Activated T-cell treated with anti-CD3 and anti-CD28 coated beads, Interleukin-2, amount 50 U/mL, for 72 hours (primary cell): Measurements from ENCODE around the gene TAX1BP3. TPM values are rescaled to one million over a fixed set of nuclear protein-coding genes. Genes with fewer than 3 reads are reported as not detected.
A peak's percentile ranks its signal among the peaks of the same experiment; 100 is the strongest.
"Not testable (repeated sequence)": the region's sequence is repeated elsewhere in the genome, so short reads cannot be mapped to it uniquely, and the experiment has no call there.

Source experiments
- ATAC-seq, 2 donors: fragments of 150-1000 bp; cut with Tn5 transposase; replicated peaks in 1 of 2; 2 replicates each; pipeline ENCODE4 v1.10.0; 2021; ENCODE audit warnings: moderate library complexity in 2 of 2, mild to moderate bottlenecking in 1 of 2
- DNase-seq, 2 donors: peaks; one replicate each; pipeline ENCODE4 v3.0.0; 2021 to 2022; ENCODE audit warnings: mixed read lengths in 1 of 2
- H3K27ac Mint-ChIP-seq: one replicate; pipeline ENCODE4 v1.8.0; 2022; ENCODE audit warnings: mild to moderate bottlenecking, moderate library complexity, mixed read lengths
- H3K27me3 Mint-ChIP-seq: one replicate; pipeline ENCODE4 v1.8.0; 2022; ENCODE audit warnings: low read depth, mixed read lengths
- H3K36me3 Mint-ChIP-seq, 2 donors: one replicate each; pipeline ENCODE4 v1.8.0; 2022; ENCODE audit warnings: mixed read lengths in 2 of 2, mild to moderate bottlenecking in 1 of 2; ENCODE audit not compliant: insufficient read depth in 2 of 2
- H3K4me1 Mint-ChIP-seq: one replicate; pipeline ENCODE4 v1.8.0; 2022; ENCODE audit warnings: low read depth, mixed read lengths
- H3K4me3 Mint-ChIP-seq, 2 donors: one replicate each; pipeline ENCODE4 v1.8.0; 2022; ENCODE audit warnings: mild to moderate bottlenecking in 2 of 2, mixed read lengths in 2 of 2, moderate library complexity in 2 of 2
- H3K9me3 Mint-ChIP-seq, 2 donors: one replicate each; pipeline ENCODE4 v1.8.0; 2022; ENCODE audit warnings: mixed read lengths in 2 of 2
- total RNA-seq, 2 donors: library from RNA; stranded (reverse); gene quantifications; one replicate each; pipeline ENCODE4 v1.2.3, GENCODE V29; 2022

Gene TAX1BP3
- 10 to 100 TPM; 10.6 to 12.3 TPM for total RNA-seq

GRCh38 chr17:3668279-3669084, at the start of gene TAX1BP3, which contains the start of gene EMC6:
TSS of gene TAX1BP3 (minus strand) at chr17:3668578. CDS start at chr17:3668526, 52 bp downstream.
TSS of gene EMC6 (plus strand) at chr17:3668812. CDS start at chr17:3669147, 335 bp downstream.
- H3K4me1 Mint-ChIP-seq, result peaks cover 33% of the 10 kb centered on the region
- peak within 1 kb of the TSS; percentile 99 for H3K4me3 Mint-ChIP-seq
- no peaks in the 10 kb centered on the region for H3K9me3 Mint-ChIP-seq
- peaks cover 2 to 8% of the 10 kb centered on the region in 2 donors for H3K36me3 Mint-ChIP-seq
- no peaks in the 10 kb centered on the region for H3K27me3 Mint-ChIP-seq
- ATAC-seq, result peak; percentile 95
- DNase-seq, result peak; percentile 99 to 100
- peak within 1 kb of the TSS; percentile 95 for H3K27ac Mint-ChIP-seq

- H3K4me3 Mint-ChIP-seq, result no peak overlapping the region
- H3K4me1 Mint-ChIP-seq, result peaks cover 54% of the 10 kb centered on the region
- ATAC-seq (no peak), DNase-seq (no peak)
- peaks cover 23 to 50% of the 10 kb centered on the region in 2 donors for H3K36me3 Mint-ChIP-seq
- no peaks in the 10 kb centered on the region for H3K9me3 Mint-ChIP-seq
- no peaks in the 10 kb centered on the region for H3K27me3 Mint-ChIP-seq
- peak overlapping the region; percentile 58 for H3K27ac Mint-ChIP-seq
These were observed 46.9 kb upstream of the TAX1BP3 start for GRCh38 chr17:3715296-3715695.

GRCh38 chr17:3712811-3713463, 44.6 kb upstream of the TAX1BP3 start:
- peak; percentile 38 to 41 for DNase-seq
- peak overlapping the region; percentile 54 to 64 for H3K4me3 Mint-ChIP-seq
- peak; percentile 6 for ATAC-seq
- peaks cover 64% of the 10 kb centered on the region for H3K4me1 Mint-ChIP-seq
- no peaks in the 10 kb centered on the region for H3K27me3 Mint-ChIP-seq
- H3K9me3 Mint-ChIP-seq, result no peaks in the 10 kb centered on the region
- H3K27ac Mint-ChIP-seq, result peak overlapping the region; percentile 74
- H3K36me3 Mint-ChIP-seq, result peaks cover 19 to 38% of the 10 kb centered on the region in 2 donors

- peaks cover 14 to 25% of the 10 kb centered on the region in 2 donors for H3K36me3 Mint-ChIP-seq
- peak overlapping the region; percentile 62 for H3K27ac Mint-ChIP-seq
- no peaks in the 10 kb centered on the region for H3K27me3 Mint-ChIP-seq
- peaks cover 58% of the 10 kb centered on the region for H3K4me1 Mint-ChIP-seq
- DNase-seq (peak; percentile 79 to 86), ATAC-seq (peak; percentile 97 to 98)
- no peaks in the 10 kb centered on the region for H3K9me3 Mint-ChIP-seq
- H3K4me3 Mint-ChIP-seq, result peak overlapping the region; percentile 63 to 64
These were observed 42.6 kb upstream of the TAX1BP3 start for GRCh38 chr17:3710951-3711383.

GRCh38 chr17:3708366-3708765, 40.0 kb upstream of the TAX1BP3 start:
- Mint-ChIP-seq H3K4me3 (no peak overlapping the region), H3K4me1 (peaks cover 44% of the 10 kb centered on the region), H3K27me3 (no peaks in the 10 kb centered on the region), H3K36me3 (peaks cover 10 to 11% of the 10 kb centered on the region in 2 donors), H3K9me3 (no peaks in the 10 kb centered on the region), H3K27ac (no peak overlapping the region)
- ATAC-seq, result no peak
- no peak for DNase-seq

GRCh38 chr17:3705718-3705984, 37.3 kb upstream of the TAX1BP3 start:
- peaks cover 24% of the 10 kb centered on the region for H3K4me1 Mint-ChIP-seq
- DNase-seq, result not testable (repeated sequence)

GRCh38 chr17:3704931-3705717, 36.7 kb upstream of the TAX1BP3 start:
- peaks cover 5 to 9% of the 10 kb centered on the region in 2 donors for H3K36me3 Mint-ChIP-seq
- H3K27me3 Mint-ChIP-seq, result no peaks in the 10 kb centered on the region
- DNase-seq, result no peak
- H3K9me3 Mint-ChIP-seq, result peaks cover 0 to 2% of the 10 kb centered on the region in 2 donors
- no peak overlapping the region for H3K27ac Mint-ChIP-seq
- peaks cover 21% of the 10 kb centered on the region for H3K4me1 Mint-ChIP-seq
- H3K4me3 Mint-ChIP-seq, result no peak overlapping the region
- ATAC-seq, result no peak

More at GRCh38 chr17:3705718-3705984, 37.3 kb upstream of the TAX1BP3 start:
- not testable (repeated sequence) for H3K36me3 Mint-ChIP-seq, H3K27me3 Mint-ChIP-seq, H3K27ac Mint-ChIP-seq, ATAC-seq, H3K9me3 Mint-ChIP-seq, H3K4me3 Mint-ChIP-seq

GRCh38 chr17:3702041-3702539, 33.7 kb upstream of the TAX1BP3 start:
- not testable (repeated sequence) for DNase-seq, H3K9me3 Mint-ChIP-seq, H3K4me1 Mint-ChIP-seq, ATAC-seq, H3K4me3 Mint-ChIP-seq, H3K27ac Mint-ChIP-seq, H3K27me3 Mint-ChIP-seq
- H3K36me3 Mint-ChIP-seq, result peaks cover 5 to 15% of the 10 kb centered on the region in 2 donors

- DNase-seq, result no peak
- no peak overlapping the region for H3K27ac Mint-ChIP-seq
- H3K4me1 Mint-ChIP-seq, result peaks cover 9% of the 10 kb centered on the region
- H3K36me3 Mint-ChIP-seq, result peaks cover 5 to 15% of the 10 kb centered on the region in 2 donors
- peaks cover 2% of the 10 kb centered on the region in 2 donors for H3K9me3 Mint-ChIP-seq
- no peaks in the 10 kb centered on the region for H3K27me3 Mint-ChIP-seq
- no peak overlapping the region for H3K4me3 Mint-ChIP-seq
- no peak for ATAC-seq
These were observed 31.6 kb upstream of the TAX1BP3 start for GRCh38 chr17:3699951-3700350.

- Mint-ChIP-seq H3K9me3 (peaks cover 2% of the 10 kb centered on the region in 2 donors), H3K4me1 (peaks cover 26% of the 10 kb centered on the region), H3K36me3 (peaks cover 5 to 15% of the 10 kb centered on the region in 2 donors), H3K27me3 (no peaks in the 10 kb centered on the region), H3K4me3 (no peak overlapping the region), H3K27ac (no peak overlapping the region)
- DNase-seq (no peak), ATAC-seq (no peak)
These were observed 29.8 kb upstream of the TAX1BP3 start for GRCh38 chr17:3698139-3698538.

- DNase-seq (no peak), ATAC-seq (no peak)
- H3K4me3 Mint-ChIP-seq, result no peak overlapping the region
- H3K27me3 Mint-ChIP-seq, result no peaks in the 10 kb centered on the region
- H3K27ac Mint-ChIP-seq, result no peak overlapping the region
- peaks cover 0 to 10% of the 10 kb centered on the region in 2 donors for H3K36me3 Mint-ChIP-seq
- H3K9me3 Mint-ChIP-seq, result peaks cover 0 to 2% of the 10 kb centered on the region in 2 donors
- H3K4me1 Mint-ChIP-seq, result peaks cover 30% of the 10 kb centered on the region
These were observed 28.7 kb upstream of the TAX1BP3 start for GRCh38 chr17:3697103-3697476.

- Mint-ChIP-seq H3K27me3 (no peaks in the 10 kb centered on the region), H3K36me3 (peaks cover 0 to 6% of the 10 kb centered on the region in 2 donors), H3K4me1 (peaks cover 41% of the 10 kb centered on the region), H3K4me3 (peak within 1 kb of the TSS; percentile 86 to 92), H3K27ac (peak within 1 kb of the TSS; percentile 50), H3K9me3 (peaks cover 0 to 2% of the 10 kb centered on the region in 2 donors)
- DNase-seq, result peak; percentile 49 to 51
- ATAC-seq, result peak; percentile 68 to 71
These were observed 27.5 kb upstream of the TAX1BP3 start, which contains the start of gene P2RX5 for GRCh38 chr17:3695723-3696411. TSS of gene P2RX5 (minus strand) at chr17:3696155. CDS start at chr17:3696005, 150 bp downstream.
